Measurements from ENCODE around the gene OBP2A. TPM values are rescaled to one million over a fixed set of nuclear protein-coding genes. Genes with fewer than 3 reads are reported as not detected.
"Not testable (repeated sequence)": the region's sequence is repeated elsewhere in the genome, so short reads cannot be mapped to it uniquely, and the experiment has no call there.

OBP2A gene
- total and polyA plus RNA-seq, 2 of the 8 experiments (the other 6 are each of a cell fraction or from before 2014, with no cell fraction given) = not detected

GRCh38 chr9:135534192-135534711 is 11.7 kb upstream of the OBP2A start:
- not testable (repeated sequence) for H3K79me2 ChIP-seq (ENCODE audit: control insufficient read depth in 1 of 2, insufficient read depth in 2 of 2, low read length in 2 of 2); H4K91ac ChIP-seq (replicated peaks; ENCODE audit: insufficient read length, low read length); H3K23me2 ChIP-seq (ENCODE audit: low read depth, low read length); H2BK15ac ChIP-seq (ENCODE audit: low read length); H2BK12ac ChIP-seq (ENCODE audit: low read depth, low read length); H2BK120ac ChIP-seq (replicated peaks; ENCODE audit: low read depth, low read length); H3K9ac ChIP-seq (replicated peaks in 1 of 4; ENCODE audit: extremely low read depth in 1 of 4, low read depth in 3 of 4, low read length in 3 of 4); H3K23ac ChIP-seq (ENCODE audit: insufficient read length); FAIRE-seq; H3K27me3 ChIP-seq (replicated peaks in 1 of 4; ENCODE audit: control insufficient read depth in 3 of 4, extremely low read depth in 1 of 4, insufficient read depth in 3 of 4, low read length in 3 of 4); H2BK5ac ChIP-seq (ENCODE audit: low read depth, low read length); H4K5ac ChIP-seq (ENCODE audit: insufficient read length, low read depth, low read length); H3K36me3 ChIP-seq (ENCODE audit: control insufficient read depth in 2 of 4, insufficient read depth in 4 of 4, low read length in 3 of 4); H3K4me1 ChIP-seq (replicated peaks in 1 of 4; ENCODE audit: control insufficient read depth in 3 of 4, insufficient read depth in 4 of 4, low read length in 3 of 4); H3K18ac ChIP-seq (ENCODE audit: extremely low read depth, low read length); H3K56ac ChIP-seq (replicated peaks; ENCODE audit: insufficient read length, low read depth, low read length); H4K8ac ChIP-seq (ENCODE audit: extremely low read depth, insufficient read depth, low read length); H3K9me3 ChIP-seq (ENCODE audit: insufficient read depth in 2 of 2, low read depth in 1 of 2, low read length in 1 of 2); H2BK20ac ChIP-seq (ENCODE audit: low read length); H3K4ac ChIP-seq (replicated peaks; ENCODE audit: insufficient read length, low read depth, low read length); H3K4me3 ChIP-seq (ENCODE audit: extremely low read depth in 1 of 4, insufficient read depth in 2 of 4, low read depth in 3 of 4, low read length in 4 of 4); H3K14ac ChIP-seq (ENCODE audit: insufficient read length); H4K20me1 ChIP-seq (replicated peaks in 1 of 2; ENCODE audit: control insufficient read depth in 1 of 2, insufficient read depth in 2 of 2, low read length in 2 of 2); H3K27ac ChIP-seq (ENCODE audit: low read depth, low read length); H3K79me1 ChIP-seq (ENCODE audit: low read depth, low read length); H2AK5ac ChIP-seq (ENCODE audit: low read depth, low read length)
- DNase-seq (ENCODE audit: low read depth in 1 of 2, low spot score in 2 of 2) = peak in 1 of 2 experiments; percentile 48
- peak overlapping the region in 1 of 2 experiments; percentile 21; a peak in 1 of 4 replicates for H3K4me2 ChIP-seq (ENCODE audit: insufficient read depth in 1 of 2, low read depth in 2 of 2, low read length in 2 of 2)
- ChIA-PET CTCF (ENCODE audit: partially characterized antibody) (interaction anchor here (2.9 kb wide), 1 partner anchor 28 kb away, joined by 8 read pairs; no protein-coding TSS in a partner anchor), POLR2A (ENCODE audit: partially characterized antibody) (interaction anchor here (1.4 kb wide), 1 partner anchor 30 kb away, joined by 4 read pairs; no protein-coding TSS in a partner anchor)
- peak overlapping the region; percentile 62; the same call in 1 of the 2 replicates for H2AFZ ChIP-seq (ENCODE audit: low read length)
- 62% methylated on average over 10 of the region's 10 CpGs; no CpG with 5 or more reads in 1 of the 2 experiments for WGBS, 2 experiments (ENCODE audit: extremely low coverage in 1 of 2, insufficient coverage in 1 of 2, insufficient read length in 1 of 2, insufficient replicate concordance in 2 of 2, low coverage in 1 of 2, low lambda C conversion rate in 2 of 2, missing lambda C conversion rate in 1 of 2)

GRCh38 chr9:135534826-135535225 is 11.1 kb upstream of the OBP2A start:
- H4K5ac ChIP-seq (ENCODE audit: insufficient read length, low read depth, low read length); H3K4me3 ChIP-seq (ENCODE audit: extremely low read depth in 1 of 4, insufficient read depth in 2 of 4, low read depth in 3 of 4, low read length in 4 of 4); H3K9me3 ChIP-seq (ENCODE audit: insufficient read depth in 2 of 2, low read depth in 1 of 2, low read length in 1 of 2); H2BK120ac ChIP-seq (replicated peaks; ENCODE audit: low read depth, low read length); H3K4ac ChIP-seq (replicated peaks; ENCODE audit: insufficient read length, low read depth, low read length); POLR2A ChIA-PET (ENCODE audit: partially characterized antibody); H3K23ac ChIP-seq (ENCODE audit: insufficient read length); H3K56ac ChIP-seq (replicated peaks; ENCODE audit: insufficient read length, low read depth, low read length); H3K36me3 ChIP-seq (ENCODE audit: control insufficient read depth in 2 of 4, insufficient read depth in 4 of 4, low read length in 3 of 4); H2BK15ac ChIP-seq (ENCODE audit: low read length); H2BK5ac ChIP-seq (ENCODE audit: low read depth, low read length); H2AK5ac ChIP-seq (ENCODE audit: low read depth, low read length); H3K9ac ChIP-seq (replicated peaks in 1 of 4; ENCODE audit: extremely low read depth in 1 of 4, low read depth in 3 of 4, low read length in 3 of 4); H4K20me1 ChIP-seq (replicated peaks in 1 of 2; ENCODE audit: control insufficient read depth in 1 of 2, insufficient read depth in 2 of 2, low read length in 2 of 2); H3K79me1 ChIP-seq (ENCODE audit: low read depth, low read length); H3K4me2 ChIP-seq (ENCODE audit: insufficient read depth in 1 of 2, low read depth in 2 of 2, low read length in 2 of 2); H3K23me2 ChIP-seq (ENCODE audit: low read depth, low read length); H3K79me2 ChIP-seq (ENCODE audit: control insufficient read depth in 1 of 2, insufficient read depth in 2 of 2, low read length in 2 of 2); H2BK12ac ChIP-seq (ENCODE audit: low read depth, low read length); H3K4me1 ChIP-seq (replicated peaks in 1 of 4; ENCODE audit: control insufficient read depth in 3 of 4, insufficient read depth in 4 of 4, low read length in 3 of 4); H3K14ac ChIP-seq (ENCODE audit: insufficient read length); H3K18ac ChIP-seq (ENCODE audit: extremely low read depth, low read length); FAIRE-seq; H4K8ac ChIP-seq (ENCODE audit: extremely low read depth, insufficient read depth, low read length); DNase-seq (ENCODE audit: low read depth in 1 of 2, low spot score in 2 of 2); H3K27ac ChIP-seq (ENCODE audit: low read depth, low read length); H3K27me3 ChIP-seq (replicated peaks in 1 of 4; ENCODE audit: control insufficient read depth in 3 of 4, extremely low read depth in 1 of 4, insufficient read depth in 3 of 4, low read length in 3 of 4); H4K91ac ChIP-seq (replicated peaks; ENCODE audit: insufficient read length, low read length); H2BK20ac ChIP-seq (ENCODE audit: low read length): not testable (repeated sequence)
- CTCF ChIA-PET (ENCODE audit: partially characterized antibody) = interaction anchor here (2.9 kb wide), 1 partner anchor 29 kb away, joined by 8 read pairs; no protein-coding TSS in a partner anchor
- WGBS, 2 experiments (ENCODE audit: extremely low coverage in 1 of 2, insufficient coverage in 1 of 2, insufficient read length in 1 of 2, insufficient replicate concordance in 2 of 2, low coverage in 1 of 2, low lambda C conversion rate in 2 of 2, missing lambda C conversion rate in 1 of 2) = 75% methylated on average over 4 of the region's 4 CpGs; no CpG with 5 or more reads in 1 of the 2 experiments
- 0 out of 2 replicates have a peak overlapping the region, but pooled peaks have one; percentile 53 for H2AFZ ChIP-seq (ENCODE audit: low read length)

All from H1 (cell line).